AG04449 (cell line): Measurements from ENCODE around the gene DOCK6.

Experiments
- CTCF ChIA-PET: fragments of 350-600 bp; formaldehyde crosslinking; extraction: SDS; loops from one replicate; lab custom pipeline; 2021; ENCODE audit warnings: antibody characterized with exemption; lab: Yijun Ruan, JAX
- POLR2A ChIA-PET: fragments of 400-600, 350-600 bp; formaldehyde crosslinking; extraction: SDS; loops from one replicate; lab custom pipeline; 2020; ENCODE audit warnings: antibody characterized with exemption, inconsistent platforms; lab: Yijun Ruan, JAX
- DNase-seq: peaks from one replicate; pipeline ENCODE4 v3.0.0-alpha.2; 2010; ENCODE audit warnings: low read depth, low spot score
- H3K4me3 ChIP-seq: 2 replicates; pipeline ENCODE4 v1.5.1; 2011; ENCODE audit warnings: low read depth, mild to moderate bottlenecking, control low read depth, low read length
- CTCF ChIP-seq: IDR thresholded peaks from one replicate; pipeline ENCODE4 v1.5.1; 2011; ENCODE audit warnings: mild to moderate bottlenecking, moderate library complexity, low read length, control low read depth, inconsistent platforms; ENCODE audit not compliant: insufficient read depth; ENCODE audit errors: missing control alignments

The DOCK6 gene

GRCh38 chr19:11261971-11262839 lies at the start of gene DOCK6:
TSS of gene DOCK6 (minus strand) at chr19:11262524. CDS start at chr19:11262440, 84 bp downstream.
- CTCF ChIA-PET = interaction anchor here (0.7 to 2.3 kb wide), 4 partner anchors 10 to 220 kb away, joined by 3 to 7 read pairs (median 5); no protein-coding TSS in a partner anchor
- DNase-seq = no peak
- peak; percentile 59 for TF ChIP-seq CTCF
- peak within 1 kb of the TSS; percentile 70 for H3K4me3 ChIP-seq
- POLR2A ChIA-PET = no interaction called here

- no peak for TF ChIP-seq CTCF
- ChIA-PET POLR2A (no interaction called here), CTCF (interaction anchor here (1.0 to 1.3 kb wide), 4 partner anchors 10 to 27 kb away, joined by 3 to 4 read pairs (median 3); no protein-coding TSS in a partner anchor)
- H3K4me3 ChIP-seq = no peak overlapping the region
- no peak for DNase-seq
These were observed 44.0 kb upstream of the DOCK6 start for GRCh38 chr19:11306337-11306736.

GRCh38 chr19:11304936-11305335 lies 42.6 kb upstream of the DOCK6 start:
- no peak for TF ChIP-seq CTCF
- no peak for DNase-seq
- no peak overlapping the region for H3K4me3 ChIP-seq
- ChIA-PET POLR2A (interaction anchor here (1.1 kb wide), 1 partner anchor 138 kb away, joined by 3 read pairs; no protein-coding TSS in a partner anchor), CTCF (interaction anchor here (1.2 to 2.1 kb wide), 2 partner anchors 8 to 11 kb away, joined by 4 to 7 read pairs; no protein-coding TSS in a partner anchor)

- POLR2A ChIA-PET = no interaction called here
- CTCF ChIA-PET = interaction anchor here (1.4 kb wide), 1 partner anchor 181 kb away, joined by 5 read pairs; no protein-coding TSS in a partner anchor
- no peak for TF ChIP-seq CTCF
- no peak for DNase-seq
- no peak overlapping the region for H3K4me3 ChIP-seq
These were observed 38.4 kb upstream of the DOCK6 start for GRCh38 chr19:11300811-11301120.

GRCh38 chr19:11299946-11300810 lies 37.9 kb upstream of the DOCK6 start:
- ChIA-PET CTCF (interaction anchor here (1.0 to 1.4 kb wide), 3 partner anchors 11 to 182 kb away, joined by 3 to 5 read pairs (median 4); no protein-coding TSS in a partner anchor), POLR2A (no interaction called here)
- H3K4me3 ChIP-seq = no peak overlapping the region
- no peak for DNase-seq
- no peak for TF ChIP-seq CTCF
